Dermis blood vessel endothelial cell (primary cell): ENCODE results near the gene DTD1. TPM values are rescaled to one million over a fixed set of nuclear protein-coding genes. Genes with fewer than 3 reads are reported as not detected.

Source experiments
- DNase-seq: peaks from one replicate; pipeline ENCODE4 v3.0.0; 2010
- total RNA-seq: library from RNA; depleted of rRNA; stranded (reverse); fragments of >200 nt; gene quantifications from 2 replicates; pipeline ENCODE4 v1.2.3, GENCODE V29; 2014

Gene DTD1
- total RNA-seq, 1 donor from 2014 or later: 54.5 TPM

GRCh38 chr20:18712131-18712530, 124.3 kb downstream of the DTD1 start:
- no peak for DNase-seq

GRCh38 chr20:18712882-18713281, 125.0 kb downstream of the DTD1 start:
- DNase-seq: no peak

DNA sequence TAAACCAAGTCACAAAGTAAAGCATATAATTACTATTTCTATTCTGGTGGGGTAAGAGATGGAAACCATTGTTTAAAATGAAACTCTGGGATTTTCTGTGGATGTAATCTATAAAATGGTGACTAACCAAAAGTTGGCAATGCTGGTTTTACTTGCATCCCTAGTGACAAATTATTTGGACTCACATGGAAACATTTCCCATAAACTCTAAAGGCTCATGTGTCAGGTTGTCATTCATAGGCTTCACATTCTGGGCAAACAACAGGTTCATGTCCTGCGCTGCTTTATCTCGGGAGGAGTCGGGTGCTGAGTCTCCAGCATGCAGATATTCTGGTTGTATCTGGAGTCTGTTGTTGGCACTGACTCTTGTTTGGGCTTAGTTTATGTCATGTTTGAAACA, 127.7 kb downstream of the DTD1 start:
- DNase-seq: no peak

DNA sequence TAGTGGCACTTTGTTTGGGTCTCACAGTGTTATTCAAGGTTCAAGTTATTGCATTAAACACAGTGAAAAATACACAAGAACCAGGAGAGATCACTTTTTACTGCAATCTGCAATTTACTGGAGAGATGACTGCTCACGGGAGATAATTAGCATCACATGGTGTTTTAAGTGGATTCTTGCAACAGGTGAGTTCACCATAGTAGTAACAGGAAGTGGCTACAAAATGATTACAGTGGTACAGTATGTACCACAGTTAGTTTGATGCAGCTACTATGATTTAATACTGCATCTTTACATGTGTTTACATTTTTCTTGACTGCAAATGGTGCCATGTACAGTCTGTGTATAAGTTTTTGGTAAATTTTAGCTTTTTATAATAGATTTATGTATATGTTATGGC, 129.2 kb downstream of the DTD1 start:
- DNase-seq: no peak

DNA sequence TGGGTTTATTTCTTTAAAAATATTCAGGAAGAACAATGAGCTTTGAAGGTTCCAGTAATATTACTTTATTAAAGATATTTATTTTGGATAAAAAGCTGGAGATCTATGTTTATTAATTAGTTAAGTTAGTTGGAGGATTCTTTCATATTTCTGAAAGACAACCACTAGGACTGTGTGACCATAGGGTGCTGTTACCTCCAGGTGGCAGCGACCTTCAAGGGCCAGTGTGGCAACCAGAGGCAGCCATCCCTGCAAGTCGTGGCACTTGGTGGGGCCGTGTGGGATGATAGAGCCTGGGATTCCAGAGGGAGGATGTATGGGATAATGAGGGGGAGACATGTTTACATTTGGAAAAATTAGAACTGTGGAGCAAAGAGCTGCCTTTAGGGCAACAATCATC, 130.3 kb downstream of the DTD1 start:
- DNase-seq: no peak

DNA sequence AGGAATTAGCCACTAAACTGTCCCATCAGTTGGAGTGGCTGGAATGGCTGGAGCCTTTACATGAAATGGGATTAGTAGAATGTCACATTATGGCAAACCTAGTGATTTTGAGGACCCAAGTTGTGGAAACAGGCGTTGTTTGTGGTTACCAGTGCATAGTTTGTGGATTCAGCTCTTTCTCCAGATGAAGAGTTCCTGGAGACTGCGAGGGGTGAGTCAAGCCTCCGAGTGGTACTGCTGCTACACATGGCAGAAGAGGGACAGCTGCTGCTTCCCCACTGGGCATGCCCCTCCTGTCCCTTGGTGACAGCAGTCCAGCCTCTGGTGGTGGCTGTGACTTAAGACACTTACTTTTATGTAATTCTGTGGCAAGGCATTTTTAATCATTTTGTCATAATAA, 131.6 kb downstream of the DTD1 start:
- DNase-seq: no peak

DNA sequence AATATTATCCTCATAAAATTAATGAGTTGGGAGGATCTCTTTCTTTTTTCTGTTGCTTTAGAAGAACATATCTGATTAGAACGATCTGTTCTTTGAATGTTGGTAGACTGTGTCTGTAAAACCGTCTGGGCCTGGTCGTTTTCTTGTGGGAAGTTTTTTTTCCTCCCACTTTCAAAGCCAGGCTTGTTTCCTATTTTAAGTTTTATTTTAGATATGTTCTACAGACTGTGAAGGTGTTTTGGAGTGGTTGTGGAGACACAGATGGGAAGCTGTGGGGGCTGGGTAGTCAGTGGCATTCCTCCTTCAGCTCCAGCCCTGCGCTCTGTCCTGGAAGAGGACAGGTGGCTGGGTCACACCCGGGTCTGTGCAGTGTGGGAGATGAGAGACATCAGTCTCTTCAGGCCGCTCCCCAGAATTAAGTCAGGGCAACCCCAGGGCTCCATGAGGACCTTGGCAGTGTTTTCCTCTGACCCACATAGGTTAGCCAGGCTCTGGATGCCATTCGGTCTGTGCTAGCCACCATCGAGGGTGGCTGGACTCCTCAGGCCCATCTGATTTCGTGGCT, 133.8 kb downstream of the DTD1 start:
- DNase-seq: no peak

DNA sequence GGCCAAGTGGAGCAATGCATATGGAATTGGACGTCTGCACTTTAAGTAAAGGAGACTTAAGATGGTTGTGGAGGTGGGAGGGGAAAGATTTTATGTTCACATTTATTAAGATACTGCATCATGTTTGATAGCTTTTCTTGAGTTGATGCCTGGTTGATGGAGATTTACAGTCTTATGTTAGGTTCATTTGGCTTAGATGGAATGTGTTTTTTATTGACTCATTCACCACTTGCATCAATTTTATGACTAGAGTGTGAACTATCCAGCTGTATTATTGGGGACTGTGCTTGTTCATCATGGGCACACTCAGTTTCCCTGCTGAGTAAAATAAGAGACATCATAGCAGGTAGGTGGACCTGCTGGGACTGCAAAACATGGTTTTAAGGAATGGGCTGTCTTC, 134.5 kb downstream of the DTD1 start:
- no peak for DNase-seq

- DNase-seq: no peak
Measured at GRCh38 chr20:18724077-18724476, 136.2 kb downstream of the DTD1 start.

GRCh38 chr20:18724788-18725464, 137.1 kb downstream of the DTD1 start:
- no peak for DNase-seq

- no peak for DNase-seq
Measured at GRCh38 chr20:18727032-18727508, 139.2 kb downstream of the DTD1 start.

DNA sequence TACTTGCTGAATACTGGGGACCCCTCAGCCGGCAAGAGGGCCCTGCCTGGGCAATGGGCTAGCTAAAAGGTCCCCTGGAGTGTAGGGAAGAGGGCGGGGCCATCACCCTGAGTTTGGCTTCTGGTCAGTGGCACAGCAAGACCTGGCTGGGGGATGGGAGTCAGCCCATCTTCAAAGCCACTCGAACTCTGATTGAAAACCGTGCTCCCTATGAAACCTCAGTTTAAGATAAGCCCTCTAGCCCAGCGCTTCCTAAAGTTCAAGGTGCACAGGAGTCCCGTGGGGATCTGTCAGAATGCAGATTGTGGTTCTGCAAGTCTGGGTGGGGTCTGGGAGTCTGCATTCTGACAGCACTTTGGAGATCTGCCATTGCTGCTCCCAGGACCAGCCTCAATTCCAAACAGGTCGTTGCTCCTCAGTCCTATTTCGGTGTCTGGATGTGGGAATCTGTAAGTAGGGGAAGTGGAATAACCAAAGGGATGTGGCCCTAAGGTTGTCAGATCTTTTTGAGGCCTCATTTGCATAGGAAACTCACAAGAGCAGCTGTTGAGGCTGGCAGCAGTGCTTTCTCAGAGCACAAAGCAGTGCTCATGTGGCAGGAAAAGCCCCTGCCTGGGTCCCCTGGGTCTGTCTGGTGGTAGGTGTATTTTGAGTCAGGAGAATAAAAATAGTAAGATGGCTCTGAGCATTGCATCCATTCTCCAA, 140.5 kb downstream of the DTD1 start:
- no peak for DNase-seq

DNA sequence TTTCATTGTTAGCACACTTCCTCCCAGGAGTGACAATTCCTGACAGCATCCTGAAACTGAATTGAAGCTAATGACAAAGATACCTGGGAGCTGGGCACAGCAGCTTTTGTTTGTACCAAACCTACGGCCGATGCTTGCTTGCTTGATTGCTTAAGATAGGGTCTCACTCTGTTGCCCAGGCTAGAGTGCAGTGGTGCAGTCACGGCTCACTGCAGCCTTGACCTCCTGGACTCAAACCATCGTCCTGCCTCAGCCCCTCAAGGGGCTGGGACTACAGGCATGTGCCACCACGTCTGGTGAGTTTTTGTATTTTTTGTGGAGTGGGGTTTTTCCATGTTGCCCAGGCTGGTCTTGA, 141.0 kb downstream of the DTD1 start:
- no peak for DNase-seq

DNA sequence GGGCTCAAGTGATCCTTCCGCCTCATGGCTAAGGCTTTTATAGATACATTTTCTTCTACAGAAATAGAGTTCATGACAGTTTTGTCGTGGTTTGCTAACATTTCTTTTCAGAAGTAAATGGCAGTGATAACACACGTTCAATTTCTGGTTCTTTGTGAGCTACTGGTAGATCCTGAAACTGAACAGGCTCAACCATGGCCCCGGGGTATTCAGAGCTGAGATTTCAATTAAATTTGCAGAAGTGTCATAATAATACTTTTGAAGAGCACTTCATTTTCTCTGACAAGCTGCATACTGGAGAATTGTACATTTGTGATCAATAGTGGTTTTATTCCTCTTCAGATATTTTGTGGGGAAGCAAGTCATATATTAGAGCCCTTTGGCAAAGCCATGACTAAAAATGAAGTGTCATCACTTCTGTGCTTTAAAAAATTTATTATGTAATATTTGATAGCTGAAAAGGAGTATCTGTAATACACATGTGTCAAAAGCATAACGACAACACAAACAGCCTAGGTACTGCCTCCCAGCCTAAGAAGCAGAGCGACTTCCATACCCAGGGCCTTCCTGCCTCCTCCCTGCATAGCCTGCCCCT, 141.5 kb downstream of the DTD1 start:
- DNase-seq: no peak

GRCh38 chr20:18731940-18732339, 144.1 kb downstream of the DTD1 start:
- no peak for DNase-seq

GRCh38 chr20:18734525-18735189, 146.8 kb downstream of the DTD1 start:
- no peak for DNase-seq

- DNase-seq: no peak
Measured at GRCh38 chr20:18737140-18737539, 149.3 kb downstream of the DTD1 start.

DNA sequence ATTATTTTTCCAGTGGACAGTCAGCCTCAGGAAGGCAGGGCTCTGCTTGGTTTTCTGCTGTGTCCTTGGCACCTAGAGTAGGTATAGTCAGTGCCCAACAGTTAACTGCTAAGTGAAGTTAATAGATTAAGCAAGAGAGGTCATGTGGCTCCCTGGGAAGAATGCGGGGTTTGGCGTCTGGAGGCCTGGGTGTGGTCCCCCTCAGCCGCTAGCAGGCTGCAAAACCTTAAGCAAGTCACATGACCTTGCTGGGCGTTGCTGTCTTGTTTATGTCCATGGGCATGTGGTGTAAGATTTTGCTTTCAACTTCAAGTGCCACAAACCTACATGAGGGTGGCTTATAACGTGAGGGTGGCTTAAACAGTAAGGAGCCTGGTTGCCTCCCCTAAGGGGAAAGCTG, 150.2 kb downstream of the DTD1 start:
- DNase-seq: no peak

- DNase-seq: no peak
Measured at GRCh38 chr20:18738888-18739287, 151.0 kb downstream of the DTD1 start.

DNA sequence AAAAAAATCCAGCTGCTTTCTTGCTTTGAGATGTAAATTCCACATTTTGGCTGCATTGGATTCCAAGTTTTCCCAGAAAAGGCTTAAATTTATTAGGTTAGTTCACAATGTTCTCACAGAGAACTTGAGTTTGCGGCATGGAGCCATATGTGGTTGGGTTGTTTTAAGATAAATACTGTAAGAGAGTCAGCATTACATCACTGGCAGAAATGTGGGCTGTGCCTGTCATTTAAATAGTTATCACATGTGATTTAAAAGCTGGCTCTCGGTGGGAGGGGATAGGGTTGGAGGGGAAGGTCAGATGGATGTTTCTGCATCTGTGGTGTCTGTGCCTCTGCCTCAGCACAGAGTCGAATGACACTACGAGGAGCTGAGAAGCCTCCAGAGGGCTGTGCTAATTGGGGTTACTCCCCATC, 151.9 kb downstream of the DTD1 start:
- no peak for DNase-seq

- no peak for DNase-seq
Measured at GRCh38 chr20:18740726-18741125, 152.9 kb downstream of the DTD1 start.

DNA sequence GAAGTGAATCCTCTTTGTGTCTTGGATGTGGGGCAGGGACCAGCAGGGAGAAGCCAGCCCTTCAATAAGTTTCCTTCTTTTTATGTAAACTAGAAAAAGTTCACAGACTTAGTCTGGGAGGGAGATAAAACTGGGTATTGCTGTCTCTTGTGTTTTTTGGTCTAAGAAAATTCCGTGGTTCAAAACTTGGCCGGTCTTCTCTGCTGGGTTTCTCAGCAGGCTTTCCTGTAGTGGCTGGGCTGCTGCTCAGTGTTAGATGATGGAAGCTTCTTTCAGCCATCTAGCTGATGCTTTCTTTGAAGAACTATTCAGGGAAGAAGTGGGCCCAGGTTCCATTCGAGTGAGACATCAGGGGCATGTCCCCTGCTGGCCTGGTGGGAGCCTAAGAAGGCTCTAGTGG, 155.0 kb downstream of the DTD1 start:
- no peak for DNase-seq
